ENCODE results near the gene GTSE1. TPM values are rescaled to one million over a fixed set of nuclear protein-coding genes. Genes with fewer than 3 reads are reported as not detected.

The GTSE1 gene
- total and polyA plus RNA-seq, 4 experiments from 2014 or later = 0.64 TPM; not detected in 3

- no peaks in the 10 kb centered on the region for H3K27me3 Mint-ChIP-seq
- CTCF ChIA-PET (ENCODE audit: partially characterized antibody) = interaction anchor here (1.2 kb wide), 1 partner anchor 246 kb away, joined by 3 read pairs; no protein-coding TSS in a partner anchor
- intact Hi-C loops (cut with micrococcal nuclease) = no loop called here
- Histone ChIP-seq H3K27me3 (ENCODE audit: insufficient read depth, low read length) (no peaks in the 10 kb centered on the region), H3K27ac (ENCODE audit: low read depth, low read length) (no peak overlapping the region), H3K4me1 (ENCODE audit: insufficient read depth, low read length) (peaks cover 24% of the 10 kb centered on the region), H3K4me3 (ENCODE audit: low read length in 2 of 2) (peak overlapping the region in 1 of 2 donors; percentile 4), H3K9me3 (ENCODE audit: control insufficient read depth in 1 of 2, low read length in 2 of 2) (no peaks in the 10 kb centered on the region), H3K36me3 (ENCODE audit: insufficient read depth, low read length) (no peaks in the 10 kb centered on the region)
- POLR2A ChIA-PET (ENCODE audit: partially characterized antibody) = interaction anchor here (1.3 to 4.4 kb wide), 5 partner anchors 16 to 103 kb away, joined by 4 to 44 read pairs (median 10); partner anchors contain the start of genes GTSE1, PPARA and TTC38
- H3K36me3 Mint-ChIP-seq = no peaks in the 10 kb centered on the region
- DNase-seq = no peak
- peak overlapping the region; percentile 7 to 83 (median 62) for H3K27ac Mint-ChIP-seq
- peak overlapping the region; percentile 59 to 88 (median 80) for H3K4me3 Mint-ChIP-seq
- H3K9me3 Mint-ChIP-seq = peaks cover 0 to 4% (median 0%) of the 10 kb centered on the region in 8 donors
- peaks cover 15 to 36% (median 24%) of the 10 kb centered on the region in 4 donors for H3K4me1 Mint-ChIP-seq
Observed at GRCh38 chr22:46251816-46252380, 44.8 kb upstream of the GTSE1 start.

GRCh38 chr22:46256358-46256958, 40.2 kb upstream of the GTSE1 start:
- POLR2A ChIA-PET (ENCODE audit: partially characterized antibody) = no interaction called here

GRCh38 chr22:46259374-46259773, 37.3 kb upstream of the GTSE1 start:
- peaks cover 0 to 5% (median 1%) of the 10 kb centered on the region in 4 donors for H3K4me1 Mint-ChIP-seq
- peaks cover 37 to 50% of the 10 kb centered on the region in 2 donors for H3K27me3 Mint-ChIP-seq
- no peaks in the 10 kb centered on the region for H3K36me3 Mint-ChIP-seq
- no peak for DNase-seq
- no peaks in the 10 kb centered on the region for H3K4me1 ChIP-seq (ENCODE audit: insufficient read depth, low read length)
- peaks cover 11% of the 10 kb centered on the region for H3K27me3 ChIP-seq (ENCODE audit: insufficient read depth, low read length)
- ChIA-PET CTCF (ENCODE audit: partially characterized antibody) (interaction anchor here (1.2 kb wide), 1 partner anchor 9 kb away, joined by 3 read pairs; the partner anchor contains the start of gene CDPF1), POLR2A (ENCODE audit: partially characterized antibody) (interaction anchor here (2.2 kb wide), 1 partner anchor 9 kb away, joined by 6 read pairs; the partner anchor contains the start of gene CDPF1)
- no peaks in the 10 kb centered on the region for H3K36me3 ChIP-seq (ENCODE audit: insufficient read depth, low read length)
- intact Hi-C loops (cut with micrococcal nuclease) = no loop called here
- H3K4me3 ChIP-seq (ENCODE audit: low read length in 2 of 2) = no peak overlapping the region
- H3K27ac ChIP-seq (ENCODE audit: low read depth, low read length) = no peak overlapping the region
- no peak overlapping the region for H3K4me3 Mint-ChIP-seq
- H3K27ac Mint-ChIP-seq = no peak overlapping the region
- H3K9me3 Mint-ChIP-seq = peaks cover 0 to 4% (median 0%) of the 10 kb centered on the region in 8 donors
- H3K9me3 ChIP-seq (ENCODE audit: control insufficient read depth in 1 of 2, low read length in 2 of 2) = no peaks in the 10 kb centered on the region

More at GRCh38 chr22:46256358-46256958, 40.2 kb upstream of the GTSE1 start:
- no peaks in the 10 kb centered on the region for H3K36me3 ChIP-seq (ENCODE audit: insufficient read depth, low read length)
- peaks cover 1% of the 10 kb centered on the region for H3K27me3 ChIP-seq (ENCODE audit: insufficient read depth, low read length)
- H3K9me3 Mint-ChIP-seq = peaks cover 0 to 7% (median 0%) of the 10 kb centered on the region in 8 donors
- H3K9me3 ChIP-seq (ENCODE audit: control insufficient read depth in 1 of 2, low read length in 2 of 2) = no peaks in the 10 kb centered on the region
- H3K27ac Mint-ChIP-seq = peak overlapping the region in 1 of 7 donors; percentile 5
- H3K4me3 Mint-ChIP-seq = no peak overlapping the region
- CTCF ChIA-PET (ENCODE audit: partially characterized antibody) = no interaction called here
- peaks cover 4% of the 10 kb centered on the region for H3K4me1 ChIP-seq (ENCODE audit: insufficient read depth, low read length)
- H3K4me3 ChIP-seq (ENCODE audit: low read length in 2 of 2) = no peak overlapping the region
- H3K27me3 Mint-ChIP-seq = peaks cover 18 to 30% of the 10 kb centered on the region in 2 donors
- no peaks in the 10 kb centered on the region for H3K36me3 Mint-ChIP-seq
- intact Hi-C loops (cut with micrococcal nuclease) = no loop called here
- no peak for DNase-seq
- H3K4me1 Mint-ChIP-seq = peaks cover 5 to 13% (median 7%) of the 10 kb centered on the region in 4 donors
- no peak overlapping the region for H3K27ac ChIP-seq (ENCODE audit: low read depth, low read length)

- Histone ChIP-seq H3K4me3 (ENCODE audit: low read length in 2 of 2) (no peak overlapping the region), H3K4me1 (ENCODE audit: insufficient read depth, low read length) (no peaks in the 10 kb centered on the region), H3K27ac (ENCODE audit: low read depth, low read length) (no peak overlapping the region), H3K27me3 (ENCODE audit: insufficient read depth, low read length) (peaks cover 11% of the 10 kb centered on the region), H3K36me3 (ENCODE audit: insufficient read depth, low read length) (no peaks in the 10 kb centered on the region), H3K9me3 (ENCODE audit: control insufficient read depth in 1 of 2, low read length in 2 of 2) (no peaks in the 10 kb centered on the region)
- H3K4me1 Mint-ChIP-seq = peaks cover 0 to 5% (median 0%) of the 10 kb centered on the region in 4 donors
- CTCF ChIA-PET (ENCODE audit: partially characterized antibody) = interaction anchor here (1.2 kb wide), 1 partner anchor 10 kb away, joined by 3 read pairs; the partner anchor contains the start of gene CDPF1
- POLR2A ChIA-PET (ENCODE audit: partially characterized antibody) = interaction anchor here (2.2 kb wide), 1 partner anchor 10 kb away, joined by 6 read pairs; the partner anchor contains the start of gene CDPF1
- no peak for DNase-seq
- peaks cover 38 to 52% of the 10 kb centered on the region in 2 donors for H3K27me3 Mint-ChIP-seq
- intact Hi-C loops (cut with micrococcal nuclease) = no loop called here
- H3K36me3 Mint-ChIP-seq = no peaks in the 10 kb centered on the region
- H3K9me3 Mint-ChIP-seq = peaks cover 0 to 4% (median 0%) of the 10 kb centered on the region in 8 donors
- no peak overlapping the region for H3K27ac Mint-ChIP-seq
- no peak overlapping the region for H3K4me3 Mint-ChIP-seq
Observed at GRCh38 chr22:46260038-46260437, 36.6 kb upstream of the GTSE1 start.

GRCh38 chr22:46262449-46263215, 34.0 kb upstream of the GTSE1 start:
- Histone ChIP-seq H3K4me3 (ENCODE audit: low read length in 2 of 2) (no peak overlapping the region), H3K9me3 (ENCODE audit: control insufficient read depth in 1 of 2, low read length in 2 of 2) (no peaks in the 10 kb centered on the region), H3K4me1 (ENCODE audit: insufficient read depth, low read length) (peaks cover 5% of the 10 kb centered on the region), H3K36me3 (ENCODE audit: insufficient read depth, low read length) (no peaks in the 10 kb centered on the region), H3K27me3 (ENCODE audit: insufficient read depth, low read length) (peaks cover 17% of the 10 kb centered on the region), H3K27ac (ENCODE audit: low read depth, low read length) (no peak overlapping the region)
- Mint-ChIP-seq H3K27me3 (peaks cover 39 to 56% of the 10 kb centered on the region in 2 donors), H3K9me3 (peaks cover 0 to 7% (median under 1%) of the 10 kb centered on the region in 8 donors), H3K36me3 (peaks cover 0 to 3% of the 10 kb centered on the region in 2 donors), H3K4me3 (peak overlapping the region in 3 of 8 donors; percentile 32 to 48 (median 34)), H3K4me1 (peaks cover 4 to 12% (median 6%) of the 10 kb centered on the region in 4 donors), H3K27ac (no peak overlapping the region)
- CTCF ChIA-PET (ENCODE audit: partially characterized antibody) = no interaction called here
- POLR2A ChIA-PET (ENCODE audit: partially characterized antibody) = interaction anchor here (1.1 kb wide), 1 partner anchor 15 kb away, joined by 4 read pairs; no protein-coding TSS in a partner anchor
- DNase-seq = no peak
- intact Hi-C loops (cut with micrococcal nuclease) = no loop called here

DNA sequence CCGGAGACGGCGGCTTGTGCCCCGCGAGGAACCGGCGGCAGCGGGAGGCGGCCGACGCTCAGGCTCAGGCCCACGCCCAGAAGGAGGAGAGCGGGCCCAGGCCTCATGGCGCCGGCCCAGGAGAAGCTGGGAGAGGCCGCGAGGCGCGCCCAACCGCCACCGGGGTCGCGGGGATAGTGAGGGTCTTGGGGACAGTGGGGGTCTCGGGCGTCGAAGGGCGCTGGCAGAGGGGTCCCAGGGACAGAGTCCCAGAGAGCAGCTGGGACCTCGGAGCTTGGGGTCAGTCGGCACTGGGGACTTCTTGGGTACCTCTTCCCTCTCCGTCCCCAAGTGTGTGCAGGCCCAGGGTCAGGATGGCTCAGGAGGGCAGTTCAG, 33.5 kb upstream of the GTSE1 start, which contains the start of gene PKDREJ:
Gene PKDREJ, minus strand, starts transcription at position 128 of the 375 bp plus-strand sequence. Its CDS starts 21 bp downstream, at position 107.
- H3K27me3 Mint-ChIP-seq = peaks cover 39 to 51% of the 10 kb centered on the region in 2 donors
- Histone ChIP-seq H3K27ac (ENCODE audit: low read depth, low read length) (no peak within 1 kb of the TSS), H3K9me3 (ENCODE audit: control insufficient read depth in 1 of 2, low read length in 2 of 2) (no peaks in the 10 kb centered on the region), H3K4me3 (ENCODE audit: low read length in 2 of 2) (no peak within 1 kb of the TSS), H3K36me3 (ENCODE audit: insufficient read depth, low read length) (no peaks in the 10 kb centered on the region), H3K4me1 (ENCODE audit: insufficient read depth, low read length) (peaks cover 7% of the 10 kb centered on the region), H3K27me3 (ENCODE audit: insufficient read depth, low read length) (peaks cover 17% of the 10 kb centered on the region)
- H3K27ac Mint-ChIP-seq = peak within 1 kb of the TSS in 1 of 7 donors; percentile 42
- peaks cover 5 to 16% (median 8%) of the 10 kb centered on the region in 4 donors for H3K4me1 Mint-ChIP-seq
- ChIA-PET CTCF (ENCODE audit: partially characterized antibody) (no interaction called here), POLR2A (ENCODE audit: partially characterized antibody) (interaction anchor here (1.1 kb wide), 1 partner anchor 15 kb away, joined by 4 read pairs; no protein-coding TSS in a partner anchor)
- H3K4me3 Mint-ChIP-seq = peak within 1 kb of the TSS; percentile 20 to 51 (median 34)
- H3K9me3 Mint-ChIP-seq = peaks cover 0 to 7% (median under 1%) of the 10 kb centered on the region in 8 donors
- intact Hi-C loops (cut with micrococcal nuclease) = no loop called here
- DNase-seq = no peak
- peaks cover 0 to 3% of the 10 kb centered on the region in 2 donors for H3K36me3 Mint-ChIP-seq
